Breast epithelium (tissue), 4 donors: ENCODE results near the gene KLHL41. TPM values are rescaled to one million over a fixed set of nuclear protein-coding genes. Genes with fewer than 3 reads are reported as not detected.
"Not testable (repeated sequence)": the region's sequence is repeated elsewhere in the genome, so short reads cannot be mapped to it uniquely, and the experiment has no call there.

Experiments
- DNase-seq, 2 donors: peaks; one replicate each; pipeline ENCODE4 v3.0.0-alpha.2; 2019; ENCODE audit warnings: low spot score in 2 of 2
- H3K27ac ChIP-seq, 2 donors: fragments of 200-600 bp; sonication (generic) in 1 of 2; one replicate each; pipeline ENCODE4 v1.5.1; 2016 to 2019; ENCODE audit warnings: mild to moderate bottlenecking in 1 of 2
- H3K27me3 ChIP-seq, 2 donors: fragments of 200-600 bp; sonication (generic) in 1 of 2; one replicate each; pipeline versions ENCODE4 v1.5.1 to v1.6.0; 2017 to 2019; ENCODE audit warnings: control low read depth in 1 of 2, mild to moderate bottlenecking in 1 of 2
- H3K36me3 ChIP-seq: fragments of 200-600 bp; one replicate; pipeline ENCODE4 v1.5.1; 2019
- H3K4me1 ChIP-seq, 2 donors: fragments of 200-600 bp; sonication (generic); one replicate each; pipeline ENCODE4 v1.5.1; 2016 to 2019; ENCODE audit warnings: control low read depth in 1 of 2
- H3K4me3 ChIP-seq, 3 donors: fragments of 200-600 bp; sonication (generic); 1 replicate in 2 of 3; 2 replicates in 1 of 3; pipeline ENCODE4 v1.5.1; 2016 to 2019; ENCODE audit warnings: mild to moderate bottlenecking in 3 of 3, moderate library complexity in 2 of 3
- H3K9me3 ChIP-seq, 2 donors: fragments of 200-600 bp; sonication (generic) in 1 of 2; one replicate each; pipeline ENCODE4 v1.5.1; 2016 to 2019; ENCODE audit warnings: control low read depth in 1 of 2
- CTCF ChIP-seq, 3 donors: fragments of 450-650 bp; IDR thresholded peaks; one replicate each; pipeline ENCODE4 v1.5.1; 2016 to 2017; ENCODE audit warnings: antibody characterized with exemption in 3 of 3, mild to moderate bottlenecking in 3 of 3, moderate library complexity in 3 of 3
- POLR2A ChIP-seq: fragments of 450-650 bp; IDR thresholded peaks from one replicate; pipeline ENCODE4 v1.6.1; 2016; ENCODE audit warnings: antibody characterized with exemption, mild to moderate bottlenecking, moderate library complexity
- POLR2AphosphoS5 ChIP-seq, 3 donors: sonication (generic); formaldehyde crosslinking; IDR thresholded peaks; one replicate each; pipeline ENCODE4 v1.6.1; 2017; ENCODE audit warnings: antibody characterized with exemption in 3 of 3
- intact Hi-C: fragments of 100-400 bp; cut with DNase I; formaldehyde crosslinking; loops from one replicate; pipeline ENCODE4 v1.15.1; 2023; ENCODE audit warnings: low total_unique reads
- total RNA-seq, 3 donors: library from RNA; depleted of rRNA; stranded (reverse); fragments of >200 nt; gene quantifications; one replicate each; pipeline ENCODE4 v1.1.0, GENCODE V29; 2016

The KLHL41 gene
- total RNA-seq, 3 donors from 2014 or later: 0.64 to 2.3 (median 0.66) TPM

GRCh38 chr2:169513094-169513493 lies 3.6 kb downstream of the KLHL41 start:
- TF ChIP-seq POLR2AphosphoS5 (IDR thresholded peaks at IDR 0.05): no peak
- TF ChIP-seq POLR2A: no peak
- no peak for TF ChIP-seq CTCF (IDR thresholded peaks at IDR 0.05)
- no peaks in the 10 kb centered on the region for H3K4me1 ChIP-seq
- no peaks in the 10 kb centered on the region for H3K36me3 ChIP-seq
- H3K27ac ChIP-seq: no peak overlapping the region
- no peak overlapping the region for H3K4me3 ChIP-seq
- intact Hi-C loops: no loop called here
- no peaks in the 10 kb centered on the region for H3K9me3 ChIP-seq
- no peaks in the 10 kb centered on the region for H3K27me3 ChIP-seq
- no peak for DNase-seq

GRCh38 chr2:169513926-169514325 lies 4.4 kb downstream of the KLHL41 start:
- Histone ChIP-seq H3K9me3 (no peaks in the 10 kb centered on the region), H3K36me3 (no peaks in the 10 kb centered on the region), H3K4me3 (no peak overlapping the region), H3K4me1 (no peaks in the 10 kb centered on the region), H3K27me3 (no peaks in the 10 kb centered on the region), H3K27ac (no peak overlapping the region)
- no peak for TF ChIP-seq CTCF (IDR thresholded peaks at IDR 0.05)
- TF ChIP-seq POLR2AphosphoS5 (IDR thresholded peaks at IDR 0.05): no peak
- TF ChIP-seq POLR2A: no peak
- intact Hi-C loops: no loop called here
- no peak for DNase-seq

GRCh38 chr2:169514758-169515157 lies 5.3 kb downstream of the KLHL41 start:
- intact Hi-C loops, H3K4me3 ChIP-seq, DNase-seq, H3K4me1 ChIP-seq, H3K27ac ChIP-seq, H3K27me3 ChIP-seq, H3K36me3 ChIP-seq, H3K9me3 ChIP-seq: not testable (repeated sequence)

- intact Hi-C loops, H3K4me1 ChIP-seq, DNase-seq, H3K36me3 ChIP-seq, H3K27ac ChIP-seq, H3K4me3 ChIP-seq, H3K27me3 ChIP-seq, H3K9me3 ChIP-seq: not testable (repeated sequence)
Measured at GRCh38 chr2:169516488-169516995, 7.0 kb downstream of the KLHL41 start.

- TF ChIP-seq CTCF (IDR thresholded peaks at IDR 0.05): no peak
- TF ChIP-seq POLR2A: no peak
- TF ChIP-seq POLR2AphosphoS5 (IDR thresholded peaks at IDR 0.05): no peak
- Histone ChIP-seq H3K9me3 (no peaks in the 10 kb centered on the region), H3K4me3 (no peak overlapping the region), H3K4me1 (no peaks in the 10 kb centered on the region), H3K36me3 (peaks cover 4% of the 10 kb centered on the region), H3K27me3 (no peaks in the 10 kb centered on the region), H3K27ac (no peak overlapping the region)
- intact Hi-C loops: no loop called here
- no peak for DNase-seq
Measured at GRCh38 chr2:169520896-169521295, 11.4 kb downstream of the KLHL41 start.

GRCh38 chr2:169523681-169524080 lies 14.2 kb downstream of the KLHL41 start:
- TF ChIP-seq POLR2A: no peak
- no peak for TF ChIP-seq CTCF (IDR thresholded peaks at IDR 0.05)
- TF ChIP-seq POLR2AphosphoS5 (IDR thresholded peaks at IDR 0.05): no peak
- H3K27me3 ChIP-seq: no peaks in the 10 kb centered on the region
- intact Hi-C loops: no loop called here
- no peak overlapping the region for H3K4me3 ChIP-seq
- no peak for DNase-seq
- no peaks in the 10 kb centered on the region for H3K4me1 ChIP-seq
- peaks cover 5% of the 10 kb centered on the region for H3K36me3 ChIP-seq
- H3K9me3 ChIP-seq: no peaks in the 10 kb centered on the region
- no peak overlapping the region for H3K27ac ChIP-seq
